Measurements from ENCODE around the gene KEL.

Gene KEL

DNA sequence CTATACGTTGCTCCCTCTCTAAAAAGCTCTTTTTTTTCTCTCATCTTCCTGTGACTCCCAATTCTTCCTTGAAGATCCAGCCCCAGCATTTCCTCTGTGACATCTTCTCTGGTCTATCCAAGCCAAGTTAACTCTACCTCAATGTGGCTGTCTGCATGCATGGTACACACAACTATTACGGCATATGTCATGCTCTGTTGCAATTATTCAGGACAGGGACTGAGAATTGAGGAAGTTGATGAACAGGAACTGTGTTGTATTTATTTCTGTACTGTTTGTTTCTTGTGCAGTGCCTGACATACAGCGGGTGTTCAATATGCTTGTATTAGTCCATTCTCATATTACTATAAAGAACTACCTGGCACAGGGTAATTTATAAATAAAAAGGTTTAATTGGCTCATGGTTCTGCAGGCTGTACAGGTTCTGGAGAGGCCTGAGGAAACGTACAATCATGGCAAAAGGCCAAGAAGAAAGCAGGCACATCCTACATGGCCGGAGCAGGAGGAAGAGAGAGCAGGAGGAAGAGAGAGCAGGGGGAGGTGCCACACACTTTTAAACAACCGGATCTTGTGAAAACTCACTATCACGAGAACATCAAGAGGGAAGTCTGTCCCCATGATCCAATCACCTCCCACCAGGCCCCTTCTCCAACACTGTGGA lies 34.9 kb downstream of the KEL start:
- no peak for DNase-seq

DNA sequence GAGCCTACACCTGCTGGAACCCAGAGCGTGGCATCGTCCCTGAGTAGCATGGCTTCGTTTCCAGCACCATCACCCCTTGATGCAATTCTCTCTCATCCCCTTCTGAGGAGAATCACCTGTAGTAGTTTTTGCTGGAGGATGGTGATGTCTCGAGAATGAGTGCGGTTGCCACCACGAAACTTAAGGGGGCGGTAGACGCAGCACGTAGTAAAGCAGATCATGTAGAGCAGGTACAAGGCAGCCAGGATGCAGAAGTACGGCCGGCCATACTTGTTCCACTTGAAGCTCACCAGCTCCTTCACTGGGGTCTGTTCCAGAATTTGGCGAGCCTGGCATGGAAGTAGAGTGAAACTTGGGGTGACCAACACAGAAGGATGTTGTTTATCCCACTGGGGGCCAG lies 36.8 kb downstream of the KEL start:
- DNase-seq: no peak

DNA sequence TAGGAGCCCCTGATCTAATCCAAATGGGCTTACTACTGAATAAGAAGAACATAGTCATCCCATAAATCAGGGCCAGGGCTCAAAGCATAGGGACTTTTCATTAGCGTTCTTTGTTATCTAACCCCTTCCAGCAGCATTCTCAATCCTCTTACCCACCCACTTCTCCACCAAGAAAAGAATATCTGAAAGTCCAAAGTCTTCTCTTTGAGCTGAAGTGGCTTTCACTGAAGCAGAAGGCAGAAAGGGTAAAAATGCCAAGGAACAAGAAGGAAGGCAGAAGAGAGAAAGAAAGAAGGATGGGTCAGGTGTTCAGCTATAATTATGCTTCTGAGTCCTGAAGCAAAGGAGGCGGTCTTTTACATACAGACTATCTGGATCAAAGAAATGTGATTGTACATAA lies 38.8 kb downstream of the KEL start:
- DNase-seq: no peak

DNA sequence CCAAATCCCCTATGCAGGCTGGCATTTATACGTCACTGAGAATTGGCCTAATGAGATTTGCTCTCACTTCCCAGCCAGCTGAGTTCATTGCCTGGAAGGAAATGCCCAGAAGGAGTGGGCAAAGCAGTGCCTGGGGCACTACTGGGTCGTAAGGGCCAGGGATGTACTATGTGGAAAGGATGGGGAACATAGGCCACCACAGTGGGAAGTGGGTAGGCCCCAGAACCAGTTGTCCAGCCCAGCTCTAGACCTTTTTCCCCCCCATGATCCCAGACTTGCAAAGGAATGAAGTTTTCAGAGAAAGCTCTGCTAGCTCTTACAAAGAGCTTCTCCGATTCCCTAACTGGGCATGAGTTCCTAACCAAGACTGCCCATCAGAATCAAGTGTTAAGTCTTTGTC lies 42.5 kb downstream of the KEL start:
- DNase-seq: no peak

DNA sequence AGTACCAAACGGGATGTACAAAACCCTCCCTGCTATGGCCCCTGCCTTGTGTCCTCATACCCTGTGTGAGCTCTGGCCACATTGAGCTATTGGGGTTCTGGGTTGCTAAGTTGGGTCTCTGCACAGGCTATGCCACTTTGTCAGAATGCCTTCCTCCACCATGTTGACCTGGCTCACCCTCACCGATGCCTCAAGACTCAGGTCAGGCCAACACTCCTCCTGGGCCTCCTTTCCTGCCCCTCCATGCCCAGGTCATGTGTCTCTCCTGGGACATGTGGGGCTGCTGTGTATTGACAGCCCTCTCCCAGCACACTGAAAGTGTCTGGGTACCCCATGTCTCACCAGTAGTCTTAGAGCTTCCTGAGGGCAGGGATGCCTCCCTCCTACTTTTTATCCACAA lies 43.3 kb downstream of the KEL start:
- DNase-seq: no peak

DNA sequence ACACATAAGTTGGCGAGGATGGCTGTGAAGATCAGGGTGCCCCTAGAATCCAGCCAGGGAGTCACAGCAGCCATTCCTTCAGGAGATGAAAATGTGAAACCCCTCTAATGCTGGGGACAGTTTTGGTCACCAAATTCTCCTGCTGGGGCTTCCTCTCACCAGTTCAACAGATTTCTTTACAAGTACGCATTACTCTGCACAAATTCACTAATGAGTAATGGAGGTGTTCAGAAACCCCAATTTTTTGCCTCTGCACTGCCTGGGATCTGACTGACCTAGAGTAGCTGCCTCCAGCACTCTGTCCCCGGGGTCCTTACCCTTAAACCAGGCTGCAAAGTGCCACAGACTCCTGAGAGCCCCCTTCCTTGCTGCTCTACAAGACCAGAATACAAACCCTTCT lies 44.7 kb downstream of the KEL start:
- DNase-seq: no peak

DNA sequence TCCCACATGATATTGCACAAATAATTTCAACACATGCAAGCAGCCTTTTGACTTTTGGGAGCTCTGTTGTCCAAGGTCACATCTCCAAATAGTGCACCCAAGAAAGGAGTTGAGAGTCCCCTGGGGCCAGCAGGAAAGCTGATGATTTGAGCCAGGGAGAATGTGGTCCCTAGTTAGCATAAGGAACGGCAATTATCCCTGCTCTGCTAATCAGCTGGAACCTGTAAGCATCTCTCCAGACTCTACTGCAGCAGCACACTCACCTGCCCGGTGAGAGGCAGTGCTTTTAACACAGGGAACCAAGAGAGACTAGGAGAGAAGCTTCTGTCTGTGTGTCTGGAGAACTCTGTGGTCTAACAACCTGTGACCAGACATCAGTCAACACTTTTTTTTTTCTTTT lies 45.7 kb downstream of the KEL start:
- DNase-seq: no peak

DNA sequence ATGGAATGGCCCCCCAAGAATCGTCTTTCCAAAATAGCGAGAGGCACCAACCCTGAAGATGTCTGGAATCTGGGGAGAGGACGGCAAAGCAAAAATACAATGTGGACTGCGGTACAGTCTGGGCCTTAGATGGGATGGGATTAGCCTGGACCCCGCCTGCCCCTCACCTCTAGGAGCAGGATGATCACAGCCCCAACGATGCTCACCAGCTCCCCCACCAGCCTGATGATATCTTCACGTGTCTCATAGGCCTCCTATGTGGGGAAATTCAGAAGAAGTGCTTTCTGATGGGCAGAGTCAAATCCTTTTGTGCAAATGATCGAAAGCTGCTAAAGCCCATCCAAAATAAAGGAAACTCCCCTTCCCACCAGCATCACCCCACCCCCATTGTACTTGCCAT lies 46.8 kb downstream of the KEL start:
- DNase-seq: no peak

DNA sequence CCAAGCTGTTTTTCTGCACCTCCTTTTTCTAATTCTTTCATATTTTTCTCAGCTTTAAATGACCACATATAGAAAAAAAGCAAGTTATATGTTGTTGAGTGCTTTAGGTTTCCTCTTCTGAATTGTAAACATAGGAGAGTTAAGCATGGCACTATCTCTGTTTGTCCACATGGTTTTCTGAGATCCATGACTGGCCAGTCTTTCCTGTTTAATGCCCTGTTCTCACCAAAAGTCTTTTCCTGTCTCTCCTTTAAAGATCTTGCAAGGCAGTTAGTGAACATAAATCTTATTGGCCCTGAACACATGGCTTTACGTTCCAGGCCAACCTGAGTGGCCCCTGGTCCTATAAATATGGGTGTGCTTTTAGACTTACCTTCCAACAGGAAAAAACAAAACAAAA lies 48.0 kb downstream of the KEL start:
- DNase-seq: no peak

DNA sequence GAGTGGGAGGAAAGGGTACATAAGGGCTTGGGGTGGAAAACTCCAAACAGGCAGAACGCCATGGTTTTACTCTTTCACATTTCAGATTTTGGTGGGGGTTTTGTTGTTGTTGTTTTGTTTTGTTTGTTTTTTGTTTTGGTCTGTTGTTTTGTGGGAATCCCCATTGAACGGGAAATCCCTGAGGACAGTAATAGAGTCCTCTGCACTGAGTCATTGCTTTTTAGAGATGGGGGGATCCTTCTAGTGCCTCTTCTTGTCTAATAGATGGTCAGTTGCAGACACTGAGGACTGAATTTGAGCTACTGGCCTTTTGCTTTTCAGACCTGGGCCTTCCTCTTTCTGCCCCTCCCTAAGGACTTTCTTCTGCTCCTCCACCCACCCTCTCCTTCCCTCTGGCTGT lies 48.6 kb downstream of the KEL start:
- no peak for DNase-seq

DNA sequence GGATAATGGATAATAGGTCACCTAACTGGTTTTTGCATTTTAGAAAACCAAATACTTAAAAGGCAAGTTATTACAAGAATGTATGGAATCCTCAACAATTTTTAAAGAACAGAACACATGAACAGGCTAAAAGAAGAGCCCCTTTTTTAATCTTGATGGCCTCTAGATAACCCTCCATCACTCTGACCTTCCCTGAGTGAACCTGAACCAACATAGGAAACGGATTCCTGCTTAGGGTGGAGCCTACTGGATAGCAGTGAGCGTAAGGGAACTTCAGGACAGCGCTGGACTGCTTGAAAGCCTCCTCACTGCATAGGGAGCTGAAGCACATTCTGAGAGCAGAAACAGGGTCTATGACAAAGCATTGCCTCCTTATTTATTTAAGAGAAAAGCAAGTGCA lies 49.1 kb downstream of the KEL start:
- no peak for DNase-seq

DNA sequence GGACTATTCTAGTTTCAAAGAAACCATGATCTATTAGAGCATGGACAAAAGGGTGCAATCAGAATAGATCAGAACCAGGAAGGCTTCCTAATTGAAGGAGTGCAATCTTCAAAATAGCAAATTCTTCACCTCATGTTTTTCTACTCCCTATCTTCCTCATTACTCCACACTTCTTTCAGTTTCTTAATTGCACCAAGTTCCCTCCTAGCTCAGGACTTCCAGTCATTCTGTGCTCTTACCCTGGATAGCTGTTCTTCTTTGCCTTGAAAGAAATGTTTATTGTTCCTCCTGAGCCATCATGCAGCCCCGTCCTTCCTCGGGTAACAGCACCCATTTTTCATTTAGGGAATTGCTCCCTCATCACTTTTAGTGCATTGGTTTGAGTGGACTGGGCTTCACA lies 51.7 kb downstream of the KEL start:
- DNase-seq: no peak

DNA sequence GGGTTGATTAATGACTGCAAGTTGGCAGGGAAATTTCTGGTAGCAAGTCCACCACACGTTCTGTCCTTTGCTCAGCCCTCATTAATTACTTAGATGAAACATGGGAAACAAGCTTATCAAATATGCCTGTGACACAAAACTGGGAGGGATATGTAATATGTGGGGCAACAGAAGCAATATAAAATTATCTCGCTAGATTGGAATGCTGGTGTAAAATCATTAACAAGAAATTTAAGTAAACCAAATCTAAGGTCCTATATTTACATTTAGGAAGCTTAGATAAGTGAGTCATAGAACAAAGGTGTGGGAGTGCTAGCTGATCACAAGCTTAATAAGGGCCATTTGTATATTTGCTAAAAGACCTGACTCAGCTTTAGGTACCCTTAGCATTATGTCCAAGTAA lies 52.1 kb downstream of the KEL start:
- no peak for DNase-seq

DNA sequence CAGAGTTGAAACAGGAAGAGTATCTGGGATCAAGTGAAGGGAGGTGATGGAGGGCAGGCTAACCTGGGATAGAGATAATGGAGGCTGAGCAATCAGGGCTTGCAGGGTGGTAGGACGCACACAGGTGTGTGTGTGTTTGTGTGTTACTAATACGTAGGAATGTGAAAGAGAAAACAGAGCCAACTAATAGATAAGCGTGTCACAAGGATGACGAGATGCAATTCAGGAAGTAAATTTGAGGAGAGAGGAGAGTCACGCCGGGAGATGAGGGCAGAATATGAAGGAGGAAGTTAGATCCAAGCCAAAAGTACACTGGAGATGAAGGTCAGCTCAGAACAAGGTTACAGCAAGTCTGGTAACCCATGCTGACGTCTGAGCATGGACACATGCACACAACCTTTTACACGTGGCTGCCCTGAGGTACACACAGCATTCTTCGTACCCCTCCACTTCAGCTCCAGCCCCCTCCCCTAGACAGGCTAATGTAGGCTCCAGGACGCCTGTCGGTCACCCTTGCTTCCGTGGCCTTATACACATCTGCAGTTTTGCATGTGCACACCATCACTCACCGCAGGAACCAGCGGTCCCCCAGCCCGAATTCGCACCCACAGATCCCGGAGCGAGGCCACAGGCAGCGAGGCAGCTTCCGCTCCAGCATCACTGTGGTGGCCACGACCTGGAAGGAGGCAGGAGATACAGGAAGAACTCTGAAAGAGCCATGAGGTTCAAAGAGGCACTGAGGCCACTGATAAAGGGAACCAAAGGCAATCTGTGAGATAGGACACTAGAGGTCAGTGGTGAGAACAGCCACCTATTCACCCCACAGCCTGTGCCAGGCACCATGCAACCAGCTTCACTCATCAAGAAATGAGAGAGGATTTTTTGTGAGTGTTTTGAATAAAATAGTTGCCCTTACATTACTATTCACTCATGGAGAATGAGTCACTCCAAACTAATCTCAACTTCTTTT lies 53.0 kb downstream of the KEL start:
- DNase-seq: no peak

DNA sequence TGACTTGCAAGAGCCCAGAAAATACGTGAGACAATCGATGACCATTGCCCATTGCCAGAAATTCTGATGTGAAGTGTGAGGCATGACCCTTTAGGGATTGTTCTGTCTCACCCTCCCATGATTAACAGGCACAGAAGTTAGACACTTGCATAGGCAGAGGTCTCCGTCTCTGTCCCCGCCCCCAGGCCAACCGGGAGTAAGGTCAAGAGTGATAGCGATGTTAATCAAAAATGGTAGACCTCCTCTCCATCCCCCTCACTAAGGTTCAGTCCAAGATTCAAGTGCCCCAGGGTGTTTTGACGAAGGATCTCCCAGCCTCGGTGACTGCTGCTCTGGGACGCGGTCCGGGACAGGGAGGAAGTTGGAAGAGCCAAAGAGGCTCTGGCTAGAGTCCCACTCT lies 53.9 kb downstream of the KEL start:
- no peak for DNase-seq

DNA sequence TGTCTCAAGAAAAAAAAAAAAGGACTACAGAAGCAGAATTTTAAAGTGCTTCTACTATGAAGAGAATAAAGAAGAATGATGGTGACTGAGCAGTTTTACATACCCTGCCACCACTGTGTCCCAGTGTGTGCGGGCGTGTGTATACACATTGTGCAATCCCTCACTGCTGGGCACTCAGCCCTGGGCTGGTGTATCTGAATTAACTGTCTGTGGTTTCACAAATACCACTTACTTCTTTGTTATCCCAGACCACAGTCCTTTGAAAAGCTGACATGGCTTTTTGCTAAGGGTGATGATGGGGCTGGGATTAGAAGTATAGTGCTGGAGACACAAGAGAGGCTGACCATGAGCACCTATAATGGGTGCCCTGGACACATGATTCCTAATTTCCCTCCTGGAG lies 55.5 kb downstream of the KEL start:
- no peak for DNase-seq

DNA sequence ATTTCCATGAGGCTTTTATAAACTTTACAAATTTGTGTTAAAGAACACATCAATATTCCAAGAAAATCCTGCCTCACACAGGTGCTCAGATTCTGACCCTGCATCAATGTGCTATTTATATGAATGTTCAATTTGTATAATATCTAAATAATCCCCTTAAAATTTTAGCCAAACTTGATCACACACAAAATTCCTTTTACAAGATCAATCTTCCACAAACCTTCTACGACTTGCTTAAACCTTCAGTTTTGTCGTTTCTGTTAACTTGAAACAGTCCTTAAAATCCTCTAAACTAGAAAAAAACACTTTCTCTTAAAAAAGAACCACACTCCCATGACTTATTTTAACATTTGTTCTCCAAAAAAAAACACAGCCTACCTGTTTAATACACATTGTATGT lies 56.4 kb downstream of the KEL start:
- no peak for DNase-seq

DNA sequence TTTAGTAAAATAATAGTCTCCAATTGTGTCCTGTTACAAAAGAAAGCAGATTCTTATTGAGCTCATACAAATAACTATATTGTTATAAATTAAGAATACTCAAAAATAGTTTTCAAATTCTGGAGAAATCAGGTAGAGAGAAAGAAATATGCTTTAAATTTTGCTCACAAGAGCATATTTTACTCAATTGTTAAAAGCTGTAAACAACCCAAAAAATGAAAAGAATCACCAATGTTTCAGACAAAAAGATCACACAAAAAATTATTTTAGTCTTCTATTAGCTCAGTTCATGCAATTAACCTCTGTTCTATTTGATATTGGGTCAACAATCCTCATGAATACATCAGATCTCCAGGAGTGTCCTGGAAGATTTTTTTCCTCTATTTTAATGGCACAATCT lies 58.0 kb downstream of the KEL start:
- DNase-seq: no peak

DNA sequence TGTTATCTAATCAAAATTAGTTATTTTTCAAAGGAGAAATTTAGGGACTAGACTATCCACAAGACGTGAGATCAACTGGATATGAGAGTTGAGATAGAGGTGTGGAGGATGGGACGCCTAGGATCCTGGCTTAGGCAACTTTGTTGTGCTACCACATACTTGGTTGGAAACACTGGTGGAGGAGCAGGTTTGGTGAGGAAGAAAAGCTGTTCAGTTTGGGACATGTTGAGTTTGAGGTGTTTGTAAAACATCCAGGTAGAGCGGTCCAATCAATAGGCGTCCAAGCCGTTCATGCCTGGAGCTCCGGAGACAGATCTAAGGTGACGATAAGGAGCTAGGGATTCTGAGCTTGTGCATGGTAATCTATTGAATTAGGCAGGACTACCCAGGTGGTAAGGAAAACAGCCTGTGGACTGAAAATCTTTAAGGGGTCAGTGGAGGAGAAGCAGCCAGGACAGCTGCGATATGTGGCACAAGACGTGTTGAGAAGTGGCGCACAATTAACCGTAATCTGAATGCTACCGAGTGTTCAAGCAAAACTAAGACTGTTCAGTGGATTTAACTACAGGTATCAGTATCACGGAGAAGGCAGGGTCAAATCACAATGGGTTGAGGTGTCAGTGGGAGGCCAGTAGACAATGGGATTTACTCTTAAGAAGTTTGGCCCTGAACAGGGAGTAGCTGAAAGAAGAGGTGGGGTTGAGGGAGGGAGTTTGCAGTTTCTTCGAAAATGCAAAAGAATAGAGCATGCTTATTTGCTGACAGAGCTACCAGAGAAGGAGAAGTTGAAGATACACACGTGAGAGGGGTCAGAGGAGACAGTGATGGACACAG lies 60.5 kb downstream of the KEL start:
- no peak for DNase-seq

DNA sequence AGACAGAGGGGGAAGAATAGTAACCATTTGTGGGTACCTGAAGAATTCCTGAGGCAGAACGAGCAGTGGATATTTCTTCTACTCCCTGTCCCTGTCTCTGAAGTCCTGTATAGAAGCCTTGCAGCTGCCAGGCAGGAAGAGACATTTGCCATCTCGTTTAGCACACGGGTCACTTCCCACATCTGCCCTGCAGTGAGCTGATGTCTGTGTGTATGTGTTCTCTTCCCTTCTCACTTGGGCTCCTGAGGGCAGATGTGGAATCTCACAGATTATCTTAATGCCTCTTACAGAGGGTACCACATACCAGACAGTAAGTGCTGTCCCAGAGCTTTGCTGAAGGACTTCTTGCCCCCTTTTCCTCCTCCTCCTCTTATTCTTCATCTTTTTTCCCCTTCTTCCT lies 62.5 kb downstream of the KEL start:
- no peak for DNase-seq

DNA sequence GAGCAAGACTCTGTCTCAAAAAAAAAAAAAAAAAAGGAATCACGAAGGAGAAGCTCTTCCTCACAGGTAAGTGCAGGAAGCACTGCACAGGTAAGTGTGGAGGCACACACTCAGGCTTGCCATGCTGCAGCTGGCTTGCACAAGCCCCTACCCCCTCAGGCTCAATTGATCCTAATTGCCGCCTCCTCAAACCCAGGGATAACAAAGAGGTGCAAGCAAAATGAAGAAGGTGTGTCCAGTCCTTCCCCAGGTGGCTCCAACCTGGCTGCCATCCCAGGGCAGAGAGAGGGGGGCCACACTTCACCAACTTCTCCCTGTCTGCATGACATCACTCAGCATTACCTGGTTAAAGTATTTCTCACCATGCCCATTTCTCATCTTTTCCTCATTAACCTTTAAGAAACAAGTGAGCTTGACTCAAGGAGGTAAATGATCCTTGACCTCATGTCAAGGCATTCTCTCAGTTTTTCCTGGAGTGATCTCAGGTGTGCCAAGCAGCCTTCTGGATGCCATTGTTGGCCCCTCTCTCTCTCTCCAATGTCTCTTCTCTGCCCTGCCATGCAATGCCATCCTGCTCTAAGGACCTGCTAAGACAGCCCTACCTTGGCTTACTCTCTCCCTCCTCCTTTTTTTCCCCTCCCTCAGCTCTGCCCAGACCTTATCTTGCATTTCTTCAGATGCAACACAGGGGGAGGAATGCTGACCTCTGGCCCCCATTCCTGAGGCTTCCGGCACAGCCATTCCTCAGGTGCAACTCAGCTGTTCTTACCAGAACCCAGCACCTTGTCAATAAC lies 63.6 kb downstream of the KEL start:
- no peak for DNase-seq

DNA sequence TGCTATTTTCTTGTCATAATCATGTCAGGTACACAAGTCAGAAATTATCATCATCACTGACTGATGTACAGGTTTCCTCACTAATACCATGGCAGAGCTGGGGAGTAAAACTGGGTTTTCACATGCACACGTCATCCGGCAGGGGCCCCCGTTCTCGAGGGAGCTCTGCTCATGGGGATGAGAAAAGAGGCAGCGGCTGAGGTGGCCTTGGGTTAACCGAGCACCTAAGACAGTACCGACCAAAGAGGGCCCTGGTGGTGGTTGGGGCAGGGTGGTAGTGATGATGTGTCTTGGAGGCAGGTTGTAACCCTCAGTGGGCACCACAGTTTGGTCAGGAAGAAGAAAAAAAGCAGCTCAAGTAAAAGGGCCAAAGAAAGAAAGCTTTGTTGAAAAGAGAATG lies 64.5 kb downstream of the KEL start:
- no peak for DNase-seq
